ENCODE measurements around the gene ZNF804B. TPM values are rescaled to one million over a fixed set of nuclear protein-coding genes. Genes with fewer than 3 reads are reported as not detected.

Gene ZNF804B
- total RNA-seq, result not detected
- long read RNA-seq, result 0 reads

GRCh38 chr7:88759230-88760135, at the start of gene ZNF804B:
ZNF804B (plus strand) TSS chr7:88759700; CDS start chr7:88759977, 277 bp downstream.
- peaks cover 0 to 15% (median 0%) of the 10 kb centered on the region in 4 donors for H3K4me1 ChIP-seq
- no peaks in the 10 kb centered on the region for H3K9me3 ChIP-seq
- no peaks in the 10 kb centered on the region for H3K36me3 ChIP-seq
- intact Hi-C loops (cut with DNase I), result no loop called here
- peak; percentile 20 to 52 (median 37) for DNase-seq
- no peak within 1 kb of the TSS for H3K27ac ChIP-seq
- peak; percentile 44 to 57 (median 54) for ATAC-seq
- H3K27me3 ChIP-seq, result peaks cover 0 to 26% of the 10 kb centered on the region in 2 donors
- H3K4me3 ChIP-seq, result peak within 1 kb of the TSS; percentile 7 to 22 (median 8)
- WGBS (ENCODE audit: insufficient coverage, low coverage, low lambda C conversion rate, missing lambda C conversion rate), result 12% methylated on average over 18 of the region's 74 CpGs
- TF ChIP-seq CTCF (IDR thresholded peaks at IDR 0.05), result no peak
- no peak for TF ChIP-seq POLR2A (IDR thresholded peaks at IDR 0.05)

DNA sequence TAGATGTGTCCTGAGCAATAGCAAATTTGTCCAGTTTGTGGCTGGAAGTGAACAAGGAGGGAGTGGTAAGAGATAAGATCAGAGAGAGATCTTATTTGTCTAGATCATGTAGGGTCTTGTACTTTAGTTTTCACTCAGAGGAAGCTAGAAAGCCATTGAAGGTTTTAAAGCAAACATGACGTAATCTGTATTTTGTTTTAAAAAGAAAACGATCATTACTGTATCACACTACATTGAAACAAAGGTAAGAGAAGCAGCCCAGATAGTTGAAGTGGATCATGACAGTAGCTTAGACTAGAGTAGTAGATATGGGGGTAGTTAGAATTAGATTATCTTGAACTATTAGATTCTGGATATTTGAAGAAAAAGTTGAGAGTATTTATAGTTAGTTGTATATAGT, 23.6 kb upstream of the ZNF804B start:
- Histone ChIP-seq H3K27me3 (no peaks in the 10 kb centered on the region), H3K9me3 (no peaks in the 10 kb centered on the region), H3K4me3 (no peak overlapping the region), H3K4me1 (no peaks in the 10 kb centered on the region), H3K36me3 (no peaks in the 10 kb centered on the region), H3K27ac (no peak overlapping the region)
- TF ChIP-seq POLR2A (IDR thresholded peaks at IDR 0.05) (no peak), CTCF (IDR thresholded peaks at IDR 0.05) (no peak)
- no peak for ATAC-seq
- DNase-seq, result no peak
- intact Hi-C loops (cut with DNase I), result no loop called here
- WGBS (ENCODE audit: insufficient coverage, low coverage, low lambda C conversion rate, missing lambda C conversion rate), result 27% methylated on average over 2 of the region's 2 CpGs

DNA sequence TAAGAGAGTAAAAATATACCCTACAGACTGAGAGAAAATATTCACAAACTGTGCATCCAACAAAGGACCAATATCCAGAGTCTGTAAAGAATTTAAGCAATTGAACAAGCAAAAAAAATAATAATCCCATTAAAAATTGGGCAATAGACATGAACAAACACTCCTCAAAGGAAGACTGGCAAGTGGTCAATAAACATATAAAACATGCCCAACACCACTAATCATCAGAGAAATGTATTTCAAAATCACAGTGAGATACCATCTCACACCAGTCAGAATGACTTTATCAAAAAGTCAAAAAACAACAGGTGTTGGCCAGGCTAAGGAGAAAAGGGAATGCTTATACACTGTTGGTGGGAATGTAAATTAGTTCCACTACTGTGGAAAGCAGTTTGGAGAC, 21.9 kb upstream of the ZNF804B start:
- H3K36me3 ChIP-seq, result no peaks in the 10 kb centered on the region
- no peaks in the 10 kb centered on the region for H3K9me3 ChIP-seq
- DNase-seq, result no peak
- no peaks in the 10 kb centered on the region for H3K4me1 ChIP-seq
- no peak overlapping the region for H3K27ac ChIP-seq
- TF ChIP-seq CTCF (IDR thresholded peaks at IDR 0.05), result no peak
- no peak for TF ChIP-seq POLR2A (IDR thresholded peaks at IDR 0.05)
- no peak for ATAC-seq
- no peaks in the 10 kb centered on the region for H3K27me3 ChIP-seq
- no peak overlapping the region for H3K4me3 ChIP-seq
- intact Hi-C loops (cut with DNase I), result no loop called here

- H3K4me1 ChIP-seq, result no peaks in the 10 kb centered on the region
- H3K4me3 ChIP-seq, result no peak overlapping the region
- intact Hi-C loops (cut with DNase I), result no loop called here
- DNase-seq (no peak), ATAC-seq (no peak)
- H3K36me3 ChIP-seq, result no peaks in the 10 kb centered on the region
- H3K9me3 ChIP-seq, result no peaks in the 10 kb centered on the region
- no peak overlapping the region for H3K27ac ChIP-seq
- H3K27me3 ChIP-seq, result no peaks in the 10 kb centered on the region
- TF ChIP-seq CTCF (IDR thresholded peaks at IDR 0.05), result no peak
- no peak for TF ChIP-seq POLR2A (IDR thresholded peaks at IDR 0.05)
- 23% methylated on average over 3 of the region's 3 CpGs for WGBS (ENCODE audit: insufficient coverage, low coverage, low lambda C conversion rate, missing lambda C conversion rate)
Observed at GRCh38 chr7:88746126-88746525, 13.4 kb upstream of the ZNF804B start.

Data from right lobe of liver (tissue), 6 donors.